Lower lobe of right lung (tissue), 2 donors: ENCODE data around the gene TMEM178B. TPM values are rescaled to one million over a fixed set of nuclear protein-coding genes. Genes with fewer than 3 reads are reported as not detected.
"Not testable (repeated sequence)": the region's sequence is repeated elsewhere in the genome, so short reads cannot be mapped to it uniquely, and the experiment has no call there.

Experiments
- ATAC-seq, 2 donors: fragments of 200-7000 bp; cut with Tn5 transposase; one replicate each; pipeline ENCODE4 v1.9.1; 2020 to 2022; ENCODE audit warnings: mild to moderate bottlenecking in 2 of 2, moderate library complexity in 2 of 2
- DNase-seq: peaks from one replicate; pipeline ENCODE4 v3.0.0-alpha.2; 2020
- H3K27ac ChIP-seq: fragments of 200-600 bp; one replicate; pipeline ENCODE4 v1.8.0; 2022
- H3K27me3 ChIP-seq: fragments of 200-600 bp; one replicate; pipeline ENCODE4 v1.8.0; 2022; ENCODE audit warnings: low read depth
- H3K36me3 ChIP-seq: fragments of 200-600 bp; one replicate; pipeline ENCODE4 v1.8.0; 2022; ENCODE audit warnings: mild to moderate bottlenecking
- H3K4me1 ChIP-seq: fragments of 200-600 bp; one replicate; pipeline ENCODE4 v1.8.0; 2022
- H3K4me3 ChIP-seq: fragments of 200-600 bp; one replicate; pipeline ENCODE4 v1.8.0; 2022; ENCODE audit warnings: mild to moderate bottlenecking
- H3K9me3 ChIP-seq: fragments of 200-600 bp; one replicate; pipeline ENCODE4 v1.8.0; 2022
- intact Hi-C: fragments of 100-400 bp; cut with DNase I; formaldehyde crosslinking; loops from one replicate; pipeline ENCODE4 v1.11.0; 2022
- total RNA-seq: library from RNA; stranded (reverse); fragmentation: NEBNext Ultra II Directional; extraction: Animal tissue kit (Norgen Biotek cat#: 25700); gene quantifications from one replicate; pipeline ENCODE4 v1.2.1, GENCODE V29; 2021
- TF ChIP-seq, protein P1 (sequence below): fragments of 200-600 bp; IDR thresholded peaks from one replicate; pipeline ENCODE4 v1.8.0; 2022; ENCODE audit warnings: antibody characterized with exemption, mild to moderate bottlenecking
- donor health status: DM: no; HTN: yes; CAD: no; lungs with severe emphysema.

TMEM178B gene
- total RNA-seq, 1 donor from 2014 or later, result 0.18 TPM

DNA sequence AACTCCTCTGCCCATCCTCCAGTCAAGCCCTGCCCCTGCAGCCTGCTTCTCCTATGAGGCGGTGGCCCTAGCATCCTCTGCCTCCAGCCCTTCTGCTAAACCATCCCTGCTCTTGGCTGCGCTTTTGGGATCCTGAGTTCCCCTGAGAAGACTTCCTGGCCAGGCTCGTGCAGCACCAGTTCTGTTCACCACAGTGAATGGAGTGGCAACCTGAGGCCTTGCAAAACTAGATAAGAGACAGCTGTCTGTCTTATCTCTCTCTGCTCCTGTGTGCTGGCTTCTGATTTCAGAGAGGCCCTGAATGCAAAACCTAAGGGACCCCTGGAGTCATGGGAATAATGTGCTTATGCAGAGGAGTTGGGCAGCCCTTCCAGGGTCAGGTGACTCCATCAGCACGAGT, 119.2 kb downstream of the TMEM178B start:
- Histone ChIP-seq H3K4me1 (no peaks in the 10 kb centered on the region), H3K27me3 (no peaks in the 10 kb centered on the region), H3K9me3 (no peaks in the 10 kb centered on the region), H3K4me3 (no peak overlapping the region), H3K27ac (no peak overlapping the region), H3K36me3 (no peaks in the 10 kb centered on the region)
- ATAC-seq, result no peak
- no peak for DNase-seq
- intact Hi-C loops, result no loop called here
- TF ChIP-seq, protein P1, sequence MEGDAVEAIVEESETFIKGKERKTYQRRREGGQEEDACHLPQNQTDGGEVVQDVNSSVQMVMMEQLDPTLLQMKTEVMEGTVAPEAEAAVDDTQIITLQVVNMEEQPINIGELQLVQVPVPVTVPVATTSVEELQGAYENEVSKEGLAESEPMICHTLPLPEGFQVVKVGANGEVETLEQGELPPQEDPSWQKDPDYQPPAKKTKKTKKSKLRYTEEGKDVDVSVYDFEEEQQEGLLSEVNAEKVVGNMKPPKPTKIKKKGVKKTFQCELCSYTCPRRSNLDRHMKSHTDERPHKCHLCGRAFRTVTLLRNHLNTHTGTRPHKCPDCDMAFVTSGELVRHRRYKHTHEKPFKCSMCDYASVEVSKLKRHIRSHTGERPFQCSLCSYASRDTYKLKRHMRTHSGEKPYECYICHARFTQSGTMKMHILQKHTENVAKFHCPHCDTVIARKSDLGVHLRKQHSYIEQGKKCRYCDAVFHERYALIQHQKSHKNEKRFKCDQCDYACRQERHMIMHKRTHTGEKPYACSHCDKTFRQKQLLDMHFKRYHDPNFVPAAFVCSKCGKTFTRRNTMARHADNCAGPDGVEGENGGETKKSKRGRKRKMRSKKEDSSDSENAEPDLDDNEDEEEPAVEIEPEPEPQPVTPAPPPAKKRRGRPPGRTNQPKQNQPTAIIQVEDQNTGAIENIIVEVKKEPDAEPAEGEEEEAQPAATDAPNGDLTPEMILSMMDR, result no peak

DNA sequence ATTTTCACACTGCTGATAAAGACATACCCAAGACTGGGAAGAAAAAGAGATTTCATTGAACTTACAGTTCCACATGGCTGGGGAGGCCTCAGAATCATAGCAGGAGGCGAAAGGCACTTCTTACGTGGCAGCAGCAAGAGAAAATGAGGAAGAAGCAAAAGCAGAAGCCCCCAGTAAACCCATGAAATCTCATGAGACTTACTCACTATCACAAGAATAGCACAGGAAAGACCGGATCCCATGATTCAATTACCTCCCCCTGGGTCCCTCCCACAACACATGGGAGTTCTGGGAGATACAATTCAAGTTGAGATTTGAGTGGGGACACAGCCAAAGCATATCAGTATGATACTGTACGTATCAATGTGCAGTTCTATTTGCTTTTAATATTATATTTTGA, 121.9 kb downstream of the TMEM178B start:
- intact Hi-C loops, H3K36me3 ChIP-seq, DNase-seq, H3K4me3 ChIP-seq, ATAC-seq, H3K4me1 ChIP-seq, H3K27me3 ChIP-seq, H3K27ac ChIP-seq, H3K9me3 ChIP-seq: not testable (repeated sequence)

DNA sequence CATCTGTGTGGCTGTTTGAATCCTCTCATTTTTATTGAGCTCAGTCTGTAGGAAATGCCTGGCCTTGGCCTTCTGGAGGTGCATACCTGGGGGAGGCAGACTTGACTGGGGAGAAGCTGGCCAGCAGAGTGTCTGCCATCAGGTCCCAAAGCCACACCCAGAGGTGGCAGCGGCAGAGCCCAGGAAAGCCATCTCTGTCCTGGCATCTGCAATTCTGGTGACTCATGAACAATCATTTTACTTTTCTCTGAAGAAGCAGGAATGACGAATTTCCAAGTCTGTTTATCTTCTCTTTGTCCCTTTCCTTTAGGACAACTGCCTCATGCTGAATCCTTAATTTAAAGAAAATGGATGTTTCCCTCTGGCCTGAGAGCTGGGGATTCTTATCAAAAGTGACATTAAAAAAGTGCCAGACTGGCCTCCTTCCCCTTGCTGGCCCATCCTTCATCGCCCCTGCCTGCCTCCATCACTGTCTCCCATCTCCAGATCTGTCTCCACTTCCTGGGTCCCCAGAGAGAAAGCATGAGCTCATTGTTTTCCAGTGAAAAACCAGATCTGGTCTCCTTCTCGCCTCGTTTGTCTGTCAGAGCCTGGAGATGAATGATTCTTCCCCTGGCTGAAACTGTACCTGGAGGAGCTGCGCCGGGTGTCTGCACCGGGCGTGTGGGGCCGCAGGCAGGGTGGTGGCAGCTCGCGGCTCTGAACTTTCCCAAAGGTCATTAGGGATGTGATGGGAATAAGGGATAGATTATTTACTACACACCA, 124.5 kb downstream of the TMEM178B start:
- intact Hi-C loops, result no loop called here
- TF ChIP-seq, protein P1, result no peak
- Histone ChIP-seq H3K4me3 (no peak overlapping the region), H3K4me1 (no peaks in the 10 kb centered on the region), H3K9me3 (no peaks in the 10 kb centered on the region), H3K27me3 (peaks cover 3% of the 10 kb centered on the region), H3K27ac (no peak overlapping the region), H3K36me3 (no peaks in the 10 kb centered on the region)
- no peak for DNase-seq
- ATAC-seq, result no peak

DNA sequence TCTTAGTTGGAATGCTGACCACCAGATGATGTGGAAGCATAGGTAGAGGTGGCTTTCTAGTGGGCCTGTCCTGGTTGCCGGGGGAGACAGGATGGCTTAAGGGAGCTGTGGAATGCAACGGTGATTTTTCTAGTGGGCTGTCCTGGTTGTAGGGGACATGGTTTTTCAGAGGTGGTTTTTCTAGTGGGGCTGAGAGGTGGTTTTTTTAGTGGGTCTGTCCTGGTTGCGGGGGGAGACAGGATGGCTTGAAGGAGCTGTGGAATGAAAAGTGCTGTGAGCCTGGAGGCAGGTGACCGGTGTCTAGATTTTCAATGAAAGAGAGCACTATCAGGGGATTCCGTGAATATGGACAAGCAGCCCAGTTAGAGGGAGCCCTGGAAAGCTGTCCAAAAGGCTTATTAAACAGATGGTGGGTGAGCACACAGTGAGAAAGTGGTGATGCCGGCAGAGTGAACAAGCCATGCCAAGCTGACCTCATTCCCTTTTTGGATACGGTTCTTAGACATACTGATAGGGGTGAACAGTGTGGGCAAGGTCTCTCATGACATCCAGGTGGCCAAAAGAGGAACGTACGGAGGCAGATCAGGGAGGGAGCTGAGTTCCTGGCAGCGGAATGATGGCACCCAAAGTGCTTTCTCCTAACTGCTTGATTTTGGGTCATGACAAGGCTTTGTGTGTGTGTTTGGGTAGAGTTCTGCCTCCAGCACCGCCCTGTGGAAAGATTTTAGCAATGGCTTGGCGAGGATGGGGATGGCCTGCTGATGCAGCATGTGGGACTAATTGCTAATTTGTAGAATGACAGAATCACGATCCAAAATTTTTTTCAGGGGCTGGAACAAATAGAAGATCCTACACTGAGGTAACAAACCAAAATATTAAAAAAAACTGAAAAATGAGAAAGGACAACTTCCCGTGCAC, 126.6 kb downstream of the TMEM178B start:
- Histone ChIP-seq H3K36me3 (no peaks in the 10 kb centered on the region), H3K4me1 (no peaks in the 10 kb centered on the region), H3K27ac (no peak overlapping the region), H3K9me3 (no peaks in the 10 kb centered on the region), H3K27me3 (peaks cover 5% of the 10 kb centered on the region), H3K4me3 (no peak overlapping the region)
- intact Hi-C loops, result no loop called here
- ATAC-seq (no peak), DNase-seq (no peak)
- TF ChIP-seq, protein P1, result no peak

DNA sequence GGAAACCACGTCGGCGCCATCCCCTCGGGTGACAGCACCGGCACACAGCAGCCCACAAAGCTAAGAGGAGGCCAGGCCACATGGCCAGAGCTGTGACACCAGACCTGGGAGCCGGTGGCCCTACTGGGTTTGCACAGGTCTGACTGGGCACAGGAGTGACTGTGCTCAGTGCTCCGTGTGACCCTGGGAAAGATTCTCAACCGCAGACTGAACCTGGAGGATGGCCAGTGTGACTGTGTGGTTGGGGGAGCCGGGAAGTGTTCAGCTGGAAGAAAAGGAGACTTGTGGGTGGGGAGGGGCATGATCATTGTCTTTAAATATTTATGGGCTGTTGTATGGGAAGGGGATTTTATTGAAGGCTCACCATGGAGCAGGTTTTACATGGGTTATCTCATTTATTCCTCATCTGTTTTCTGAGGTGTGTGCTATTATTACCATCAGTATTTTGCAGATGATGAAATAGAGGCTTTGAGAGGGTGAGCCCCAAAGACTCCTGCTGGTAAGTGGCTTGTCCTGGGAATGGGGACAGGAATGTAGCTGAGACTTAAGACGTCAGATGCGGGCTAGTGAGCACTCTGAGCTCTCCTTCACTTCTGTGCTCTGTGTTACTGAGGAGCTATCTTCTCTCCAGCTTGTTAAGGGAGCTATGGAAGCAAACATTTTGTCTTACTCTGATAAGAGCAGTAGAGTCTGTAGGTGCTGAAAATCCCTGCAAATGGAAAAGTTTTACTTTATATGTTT, 127.5 kb downstream of the TMEM178B start:
- DNase-seq (no peak), ATAC-seq (no peak)
- Histone ChIP-seq H3K27me3 (peaks cover 5% of the 10 kb centered on the region), H3K36me3 (no peaks in the 10 kb centered on the region), H3K4me3 (no peak overlapping the region), H3K27ac (no peak overlapping the region), H3K9me3 (no peaks in the 10 kb centered on the region), H3K4me1 (no peaks in the 10 kb centered on the region)
- TF ChIP-seq, protein P1, result no peak
- intact Hi-C loops, result no loop called here
